SK-N-SH treated with all-trans-retinoic acid at 6 μM for 48 hours (cell line): ENCODE measurements around the gene ENDOG.
"Not testable (repeated sequence)": the region's sequence is repeated elsewhere in the genome, so short reads cannot be mapped to it uniquely, and the experiment has no call there.

Experiments used
- ATAC-seq: fragments of 200-7000 bp; cut with Tn5 transposase; 3 replicates; pipeline ENCODE4 v1.9.1; 2020; ENCODE audit warnings: mild to moderate bottlenecking, moderate library complexity
- ARNTL ChIP-seq: fragments of 450-650 bp; formaldehyde crosslinking; IDR thresholded peaks from 2 replicates; pipeline ENCODE4 v1.5.0; 2020; ENCODE audit warnings: low read depth, mild to moderate bottlenecking, moderate library complexity, borderline replicate concordance
- BACH2 ChIP-seq: fragments of 250-450 bp; sonication (Bioruptor Pico); IDR thresholded peaks from 2 replicates; pipeline ENCODE4 v1.9.0; 2021; ENCODE audit warnings: mild to moderate bottlenecking, borderline replicate concordance
- CREB5 ChIP-seq: fragments of 250-450 bp; sonication (Bioruptor Pico); IDR thresholded peaks from 2 replicates; pipeline ENCODE4 v1.5.1; 2020; ENCODE audit warnings: low read depth, mild to moderate bottlenecking, moderate library complexity
- CSRNP3 ChIP-seq: fragments of 250-450 bp; sonication (Bioruptor Pico); IDR thresholded peaks from 2 replicates; pipeline ENCODE4 v1.5.1; 2021; ENCODE audit warnings: mild to moderate bottlenecking, moderate library complexity
- ISL1 ChIP-seq: fragments of 250-450 bp; sonication (Bioruptor Pico); IDR thresholded peaks from 2 replicates; pipeline ENCODE4 v2.1.2; 2022; ENCODE audit warnings: mild to moderate bottlenecking, moderate library complexity
- OSR1 ChIP-seq: fragments of 250-450 bp; sonication (Bioruptor Pico); IDR thresholded peaks from 2 replicates; pipeline ENCODE4 v1.8.0; 2022; ENCODE audit warnings: moderate library complexity, mild to moderate bottlenecking, inconsistent platforms
- PATZ1 ChIP-seq: fragments of 250-450 bp; sonication (Bioruptor Pico); IDR thresholded peaks from 2 replicates; pipeline ENCODE4 v1.8.0; 2020; ENCODE audit warnings: mild to moderate bottlenecking, moderate library complexity, borderline replicate concordance
- PPARA ChIP-seq: fragments of 250-450 bp; sonication (Bioruptor Pico); IDR thresholded peaks from 2 replicates; pipeline ENCODE4 v1.5.0; 2020; ENCODE audit warnings: mild to moderate bottlenecking, borderline replicate concordance
- SNAI2 ChIP-seq: fragments of 250-450 bp; sonication (Bioruptor Pico); IDR thresholded peaks from 2 replicates; pipeline ENCODE4 v1.5.0; 2020; ENCODE audit warnings: mild to moderate bottlenecking, moderate library complexity
- TOX ChIP-seq: fragments of 250-450 bp; sonication (Bioruptor Pico); IDR thresholded peaks from 2 replicates; pipeline ENCODE4 v1.8.0; 2021; ENCODE audit warnings: mild to moderate bottlenecking, moderate library complexity, borderline replicate concordance
- ZNF565 ChIP-seq: fragments of 450-650 bp; formaldehyde crosslinking; conservative IDR thresholded peaks from 2 replicates; pipeline ENCODE4 v1.5.0; 2020; ENCODE audit warnings: low read depth, mild to moderate bottlenecking, moderate library complexity
- ZNF8 ChIP-seq: fragments of 450-650 bp; formaldehyde crosslinking; IDR thresholded peaks from 2 replicates; pipeline ENCODE4 v1.5.0; 2020; ENCODE audit warnings: mild to moderate bottlenecking, moderate library complexity

Gene ENDOG

GRCh38 chr9:128870128-128870940 is 52.0 kb downstream of the ENDOG start:
- ATAC-seq, result no peak
- TF ChIP-seq ZNF8 (CRISPR knock-in tag), result no peak
- no peak for TF ChIP-seq ISL1
- no peak for TF ChIP-seq CSRNP3 (CRISPR knock-in tag)
- TF ChIP-seq BACH2 (CRISPR knock-in tag), result no peak
- no peak for TF ChIP-seq CREB5 (CRISPR knock-in tag)
- TF ChIP-seq TOX (CRISPR knock-in tag), result no peak
- TF ChIP-seq SNAI2 (CRISPR knock-in tag), result no peak
- no peak for TF ChIP-seq OSR1 (CRISPR knock-in tag)
- no peak for TF ChIP-seq ZNF565 (CRISPR knock-in tag)
- no peak for TF ChIP-seq ARNTL
- no peak for TF ChIP-seq PATZ1
- TF ChIP-seq PPARA (CRISPR knock-in tag), result no peak

GRCh38 chr9:128870941-128871265 is 52.6 kb downstream of the ENDOG start:
- ATAC-seq, result not testable (repeated sequence)
